GM21723 (cell line): ENCODE results near the gene KCTD20.
A peak's percentile ranks its signal among the peaks of the same experiment; 100 is the strongest.
"Not testable (repeated sequence)": the region's sequence is repeated elsewhere in the genome, so short reads cannot be mapped to it uniquely, and the experiment has no call there.

ENCODE experiments used
- ATAC-seq: cut with Tn5 transposase; IDR thresholded peaks from one replicate; pipeline ENCODE4 v1.9.1; 2021; ENCODE audit warnings: mild to moderate bottlenecking, moderate library complexity; ENCODE audit not compliant: unreplicated experiment

Gene KCTD20

GRCh38 chr6:36443471-36444428 lies 950 bp downstream of the KCTD20 start:
- peak; percentile 7 for ATAC-seq

GRCh38 chr6:36444470-36444869 lies 1.7 kb downstream of the KCTD20 start:
- no peak for ATAC-seq

GRCh38 chr6:36445621-36446020 lies 2.8 kb downstream of the KCTD20 start:
- no peak for ATAC-seq

GRCh38 chr6:36449173-36449572 lies 6.4 kb downstream of the KCTD20 start:
- not testable (repeated sequence) for ATAC-seq

GRCh38 chr6:36452897-36453296 lies 10.1 kb downstream of the KCTD20 start:
- ATAC-seq, result not testable (repeated sequence)

- ATAC-seq, result no peak
Measured at GRCh38 chr6:36455486-36456027, 12.8 kb downstream of the KCTD20 start.

- no peak for ATAC-seq
Measured at GRCh38 chr6:36459501-36459900, 16.7 kb downstream of the KCTD20 start.

- ATAC-seq, result no peak
Measured at GRCh38 chr6:36460916-36461315, 18.1 kb downstream of the KCTD20 start.

GRCh38 chr6:36461646-36462045 lies 18.8 kb downstream of the KCTD20 start:
- no peak for ATAC-seq

GRCh38 chr6:36463676-36464075 lies 20.9 kb downstream of the KCTD20 start:
- ATAC-seq, result no peak

GRCh38 chr6:36464233-36464632 lies 21.4 kb downstream of the KCTD20 start:
- ATAC-seq, result no peak

- no peak for ATAC-seq
Measured at GRCh38 chr6:36467625-36468024, 24.8 kb downstream of the KCTD20 start.

GRCh38 chr6:36469148-36469661 lies 26.4 kb downstream of the KCTD20 start:
- ATAC-seq, result no peak

GRCh38 chr6:36469946-36470345 lies 27.1 kb downstream of the KCTD20 start:
- no peak for ATAC-seq

- ATAC-seq, result no peak
Measured at GRCh38 chr6:36478051-36478526, 35.3 kb downstream of the KCTD20 start.

GRCh38 chr6:36479256-36479655 lies 36.5 kb downstream of the KCTD20 start:
- no peak for ATAC-seq

GRCh38 chr6:36483326-36483725 lies 40.5 kb downstream of the KCTD20 start:
- not testable (repeated sequence) for ATAC-seq

- no peak for ATAC-seq
Measured at GRCh38 chr6:36484736-36485135, 41.9 kb downstream of the KCTD20 start.

- no peak for ATAC-seq
Measured at GRCh38 chr6:36487698-36488097, 44.9 kb downstream of the KCTD20 start.

- ATAC-seq, result no peak
Measured at GRCh38 chr6:36488221-36488620, 45.4 kb downstream of the KCTD20 start.

GRCh38 chr6:36489426-36489825 lies 46.6 kb downstream of the KCTD20 start:
- no peak for ATAC-seq
